ENCODE measurements around the gene TNRC6B.
"Not testable (repeated sequence)": the region's sequence is repeated elsewhere in the genome, so short reads cannot be mapped to it uniquely, and the experiment has no call there.

- TF ChIP-seq, protein P1, sequence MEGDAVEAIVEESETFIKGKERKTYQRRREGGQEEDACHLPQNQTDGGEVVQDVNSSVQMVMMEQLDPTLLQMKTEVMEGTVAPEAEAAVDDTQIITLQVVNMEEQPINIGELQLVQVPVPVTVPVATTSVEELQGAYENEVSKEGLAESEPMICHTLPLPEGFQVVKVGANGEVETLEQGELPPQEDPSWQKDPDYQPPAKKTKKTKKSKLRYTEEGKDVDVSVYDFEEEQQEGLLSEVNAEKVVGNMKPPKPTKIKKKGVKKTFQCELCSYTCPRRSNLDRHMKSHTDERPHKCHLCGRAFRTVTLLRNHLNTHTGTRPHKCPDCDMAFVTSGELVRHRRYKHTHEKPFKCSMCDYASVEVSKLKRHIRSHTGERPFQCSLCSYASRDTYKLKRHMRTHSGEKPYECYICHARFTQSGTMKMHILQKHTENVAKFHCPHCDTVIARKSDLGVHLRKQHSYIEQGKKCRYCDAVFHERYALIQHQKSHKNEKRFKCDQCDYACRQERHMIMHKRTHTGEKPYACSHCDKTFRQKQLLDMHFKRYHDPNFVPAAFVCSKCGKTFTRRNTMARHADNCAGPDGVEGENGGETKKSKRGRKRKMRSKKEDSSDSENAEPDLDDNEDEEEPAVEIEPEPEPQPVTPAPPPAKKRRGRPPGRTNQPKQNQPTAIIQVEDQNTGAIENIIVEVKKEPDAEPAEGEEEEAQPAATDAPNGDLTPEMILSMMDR (IDR thresholded peaks at IDR 0.05; ENCODE audit: low read depth, low read length) = not testable (repeated sequence)
- TF ChIP-seq, protein P2, sequence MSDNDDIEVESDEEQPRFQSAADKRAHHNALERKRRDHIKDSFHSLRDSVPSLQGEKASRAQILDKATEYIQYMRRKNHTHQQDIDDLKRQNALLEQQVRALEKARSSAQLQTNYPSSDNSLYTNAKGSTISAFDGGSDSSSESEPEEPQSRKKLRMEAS (IDR thresholded peaks at IDR 0.05; ENCODE audit: low read depth, low read length) = not testable (repeated sequence)
Measured at GRCh38 chr22:40156682-40157081, 21.0 kb upstream of the TNRC6B start.
